ENCODE measurements around the gene GOLIM4.
"Not testable (repeated sequence)": the region's sequence is repeated elsewhere in the genome, so short reads cannot be mapped to it uniquely, and the experiment has no call there.

GOLIM4 gene, protein sequence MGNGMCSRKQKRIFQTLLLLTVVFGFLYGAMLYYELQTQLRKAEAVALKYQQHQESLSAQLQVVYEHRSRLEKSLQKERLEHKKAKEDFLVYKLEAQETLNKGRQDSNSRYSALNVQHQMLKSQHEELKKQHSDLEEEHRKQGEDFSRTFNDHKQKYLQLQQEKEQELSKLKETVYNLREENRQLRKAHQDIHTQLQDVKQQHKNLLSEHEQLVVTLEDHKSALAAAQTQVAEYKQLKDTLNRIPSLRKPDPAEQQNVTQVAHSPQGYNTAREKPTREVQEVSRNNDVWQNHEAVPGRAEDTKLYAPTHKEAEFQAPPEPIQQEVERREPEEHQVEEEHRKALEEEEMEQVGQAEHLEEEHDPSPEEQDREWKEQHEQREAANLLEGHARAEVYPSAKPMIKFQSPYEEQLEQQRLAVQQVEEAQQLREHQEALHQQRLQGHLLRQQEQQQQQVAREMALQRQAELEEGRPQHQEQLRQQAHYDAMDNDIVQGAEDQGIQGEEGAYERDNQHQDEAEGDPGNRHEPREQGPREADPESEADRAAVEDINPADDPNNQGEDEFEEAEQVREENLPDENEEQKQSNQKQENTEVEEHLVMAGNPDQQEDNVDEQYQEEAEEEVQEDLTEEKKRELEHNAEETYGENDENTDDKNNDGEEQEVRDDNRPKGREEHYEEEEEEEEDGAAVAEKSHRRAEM

DNA sequence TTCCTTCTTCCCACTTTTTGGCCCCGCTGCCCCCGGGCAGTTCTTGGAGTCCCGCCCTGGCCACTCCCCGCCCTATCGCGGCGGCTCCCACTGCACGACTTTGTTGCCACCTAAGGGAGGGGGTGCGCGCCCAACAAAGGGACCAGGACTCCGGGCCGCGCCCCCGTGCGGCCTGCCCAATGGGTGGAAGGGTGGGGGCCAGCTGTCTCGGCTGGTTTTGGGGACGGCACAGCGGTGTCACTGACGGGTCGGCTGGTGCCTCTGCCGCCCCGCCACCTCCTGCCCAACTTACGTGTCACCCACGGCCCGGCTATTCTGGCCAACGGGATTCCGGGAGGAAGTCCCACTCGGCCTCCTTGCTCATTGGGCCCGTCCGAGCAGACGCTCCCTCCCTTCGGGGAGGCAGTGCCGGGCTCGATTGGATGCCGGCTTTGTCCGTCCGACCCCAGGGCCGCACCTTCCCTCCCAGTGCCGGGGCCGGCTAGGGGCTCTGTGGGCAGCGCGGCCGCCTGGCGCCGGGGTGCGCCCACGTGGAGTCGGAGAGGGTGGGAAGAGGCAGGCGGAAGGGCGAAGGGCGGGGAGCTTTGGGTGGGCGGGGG lies at the start of gene GOLIM4:
GOLIM4 (minus strand) TSS at position 314 of the 599 bp plus-strand sequence. CDS start 639 bp downstream, outside the sequence.
- DNase-seq, result peak; percentile 53

- DNase-seq, result no peak
Measured at GRCh38 chr3:168141405-168141998, 45.8 kb upstream of the GOLIM4 start.

GRCh38 chr3:168139947-168140346 lies 44.2 kb upstream of the GOLIM4 start:
- no peak for DNase-seq

DNA sequence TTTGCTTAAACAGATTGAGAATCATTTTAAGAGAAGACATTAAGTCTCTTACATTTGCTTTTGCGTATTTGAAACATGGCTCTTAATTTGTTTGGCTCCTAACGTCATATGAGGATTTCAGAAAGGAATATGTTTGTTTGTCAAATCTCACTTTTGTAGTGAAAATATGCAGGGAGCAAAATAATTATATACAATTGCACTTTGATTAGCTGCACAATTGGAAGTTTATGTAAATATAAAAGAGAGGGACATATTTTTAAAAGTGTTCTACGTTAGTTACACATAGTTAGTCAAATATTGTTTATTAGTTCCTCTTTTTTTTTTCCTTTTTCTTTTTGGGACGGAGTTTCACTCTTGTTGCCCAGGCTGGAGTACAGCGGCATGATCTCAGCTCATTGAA lies 42.7 kb upstream of the GOLIM4 start:
- no peak for DNase-seq

DNA sequence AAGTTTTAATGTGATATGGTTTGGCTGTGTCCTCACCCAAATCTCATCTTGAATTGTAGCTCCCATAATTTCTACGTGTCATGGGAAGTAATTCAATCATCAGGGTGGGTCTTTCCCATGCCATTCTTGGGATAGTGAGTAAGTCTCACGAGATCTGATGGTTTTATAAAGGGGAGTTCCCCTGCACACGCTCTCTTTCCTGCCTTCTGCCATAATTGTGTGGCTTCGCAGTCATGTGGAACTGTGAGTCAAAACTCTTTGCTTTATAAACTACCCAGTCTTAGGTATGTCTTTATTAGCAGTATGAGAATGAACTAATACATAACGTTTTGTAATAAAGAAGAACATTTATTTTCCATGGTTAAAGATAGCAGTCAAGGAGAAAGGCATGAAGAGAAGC lies 39.2 kb upstream of the GOLIM4 start:
- no peak for DNase-seq

GRCh38 chr3:168130250-168130649 lies 34.5 kb upstream of the GOLIM4 start:
- not testable (repeated sequence) for DNase-seq

GRCh38 chr3:168128463-168128862 lies 32.7 kb upstream of the GOLIM4 start:
- not testable (repeated sequence) for DNase-seq

GRCh38 chr3:168127466-168127865 lies 31.7 kb upstream of the GOLIM4 start:
- no peak for DNase-seq

- DNase-seq, result no peak
Measured at GRCh38 chr3:168124791-168125190, 29.1 kb upstream of the GOLIM4 start.

GRCh38 chr3:168124291-168124690 lies 28.6 kb upstream of the GOLIM4 start:
- DNase-seq, result no peak

- no peak for DNase-seq
Measured at GRCh38 chr3:168123201-168124176, 27.8 kb upstream of the GOLIM4 start.

GRCh38 chr3:168121184-168122017 lies 25.7 kb upstream of the GOLIM4 start:
- DNase-seq, result no peak

DNA sequence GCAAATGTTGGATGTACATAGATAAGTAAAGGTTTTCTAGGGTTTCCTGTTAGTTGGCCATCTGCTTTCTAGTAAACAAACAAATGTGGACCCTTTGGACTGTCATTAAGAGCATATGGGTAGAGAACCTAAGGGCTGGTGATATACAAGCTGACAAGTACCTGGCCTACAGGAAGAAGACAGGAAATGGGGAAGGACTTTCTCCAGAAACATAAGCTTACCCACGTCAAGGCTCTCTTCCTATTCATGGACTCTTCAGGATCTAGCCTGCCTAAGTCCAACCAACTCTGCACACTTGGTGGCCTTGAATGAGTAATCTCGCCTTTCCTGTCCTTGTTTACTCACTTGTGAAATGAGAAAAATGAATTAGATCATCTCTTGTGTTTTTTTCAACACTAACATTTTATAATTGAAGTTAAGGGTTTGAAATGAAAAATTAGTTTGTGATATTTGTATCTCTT lies 22.2 kb upstream of the GOLIM4 start:
- DNase-seq, result no peak

DNA sequence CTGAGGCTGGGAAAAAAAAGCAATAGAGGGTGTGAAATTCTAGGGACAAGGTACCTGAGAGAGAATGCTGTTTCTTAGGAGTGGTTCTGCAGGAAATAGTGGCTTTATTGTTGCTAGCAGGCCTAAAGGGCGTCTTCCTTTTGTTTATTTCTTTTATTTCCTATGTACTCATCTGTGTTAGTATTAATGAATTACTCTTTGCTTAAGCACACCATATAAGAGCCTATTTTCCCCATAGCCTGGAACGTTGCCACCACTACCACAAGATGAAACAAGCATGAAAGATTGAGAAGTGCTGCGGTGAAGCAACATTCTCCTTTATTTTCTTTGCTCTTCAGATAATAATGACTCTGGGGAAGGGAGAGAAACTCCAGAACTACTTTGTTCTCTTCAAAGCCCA lies 21.3 kb upstream of the GOLIM4 start:
- no peak for DNase-seq

GRCh38 chr3:168116279-168116678 lies 20.6 kb upstream of the GOLIM4 start:
- no peak for DNase-seq

DNA sequence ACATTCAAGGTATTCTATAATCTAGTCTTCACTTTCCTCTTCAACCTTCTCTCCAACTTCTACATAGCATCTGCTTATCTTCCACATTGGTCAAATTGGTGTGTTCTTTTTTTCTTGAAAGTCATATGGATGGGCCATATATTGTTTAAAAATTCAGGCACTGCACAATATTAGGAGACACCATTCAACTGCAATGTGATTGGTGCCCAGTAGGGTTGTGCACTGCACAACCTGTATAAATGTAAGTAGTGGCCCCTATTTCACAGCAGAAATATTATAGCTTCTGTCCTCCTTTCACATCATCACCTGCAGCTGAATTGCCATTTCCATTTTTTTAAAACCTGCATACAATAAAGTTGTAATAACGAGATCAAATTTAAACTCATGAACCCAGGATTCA lies 18.1 kb upstream of the GOLIM4 start:
- DNase-seq, result no peak

GRCh38 chr3:168112894-168113293 lies 17.2 kb upstream of the GOLIM4 start:
- DNase-seq, result no peak

GRCh38 chr3:168104361-168104760 lies 8.6 kb upstream of the GOLIM4 start:
- DNase-seq, result no peak

GRCh38 chr3:168102735-168103410 lies 7.1 kb upstream of the GOLIM4 start:
- DNase-seq, result no peak

GRCh38 chr3:168100777-168101492 lies 5.2 kb upstream of the GOLIM4 start:
- DNase-seq, result no peak

Measured in NCI-H1436 (cell line).